Measurements from ENCODE around the gene NUP88. TPM values are rescaled to one million over a fixed set of nuclear protein-coding genes. Genes with fewer than 3 reads are reported as not detected.

Gene NUP88
- polyA plus RNA-seq, 10 donors: 40.4 to 52.3 (median 43.9) TPM

GRCh38 chr17:5422505-5422904, 3.0 kb upstream of the NUP88 start:
- peak in 1 of 3 donors; percentile 30 for DNase-seq

- DNase-seq: peak in 2 of 3 donors; percentile 89
Measured at GRCh38 chr17:5419959-5420653, 644 bp upstream of the NUP88 start, which contains the start of gene RPAIN. TSS of gene RPAIN (plus strand) at chr17:5420182. CDS start at chr17:5420211, 29 bp downstream.

- peak in 1 of 3 donors; percentile 50 for DNase-seq
Measured at GRCh38 chr17:5418858-5419355, 555 bp downstream of the NUP88 start.

- DNase-seq: no peak
Measured at GRCh38 chr17:5416901-5417300, 2.6 kb downstream of the NUP88 start.

DNA sequence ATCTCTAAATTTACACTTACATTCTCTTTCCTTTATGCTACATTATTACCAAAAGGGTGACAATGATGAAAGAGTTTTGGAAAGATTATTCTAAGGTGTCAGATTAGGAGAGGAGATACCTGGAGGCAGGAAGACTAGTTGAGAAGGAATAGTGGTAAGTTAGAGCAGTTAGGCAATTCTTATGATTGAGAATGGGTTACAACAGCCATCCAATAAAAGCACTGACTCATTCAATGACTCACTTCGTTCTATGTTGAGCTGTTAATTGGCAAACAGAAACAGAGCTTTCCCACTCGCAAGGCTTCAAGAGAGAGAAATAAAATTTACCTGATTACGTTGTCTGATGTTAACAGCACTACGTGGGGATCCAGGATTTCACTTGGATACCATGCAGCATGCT, 5.8 kb downstream of the NUP88 start:
- DNase-seq: peak in 1 of 3 donors; percentile 48

DNA sequence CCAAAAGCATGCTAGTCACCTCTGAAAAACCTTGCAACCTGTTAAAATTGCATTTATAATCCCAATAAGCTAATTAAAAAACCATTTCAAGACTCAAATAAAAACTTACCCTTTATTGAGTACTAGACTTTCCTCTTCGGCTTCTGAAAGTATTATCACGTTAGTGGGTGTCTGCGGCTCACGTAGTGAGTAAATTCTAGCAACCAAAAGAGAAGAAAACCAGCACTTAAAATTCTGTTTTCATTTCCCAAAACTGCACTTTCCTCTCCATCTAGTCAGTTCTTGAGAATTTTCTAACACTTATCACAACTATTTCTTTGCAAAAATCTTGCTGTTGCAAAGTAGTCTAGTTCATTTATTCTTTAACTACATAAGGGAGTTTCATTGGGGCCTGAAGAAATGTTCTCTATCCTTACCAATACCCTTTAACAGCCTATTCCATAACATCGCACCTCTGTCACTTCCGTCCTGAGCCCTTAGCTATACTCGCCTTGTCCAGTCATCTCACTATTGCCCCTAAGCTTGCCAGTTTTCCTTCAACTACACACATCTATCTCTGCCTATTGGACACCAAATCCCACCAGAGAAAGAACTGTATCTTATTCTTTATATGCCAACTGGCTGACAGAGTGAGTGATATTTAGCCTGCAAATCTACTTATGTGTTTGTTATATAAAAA, 8.7 kb downstream of the NUP88 start:
- no peak for DNase-seq

DNA sequence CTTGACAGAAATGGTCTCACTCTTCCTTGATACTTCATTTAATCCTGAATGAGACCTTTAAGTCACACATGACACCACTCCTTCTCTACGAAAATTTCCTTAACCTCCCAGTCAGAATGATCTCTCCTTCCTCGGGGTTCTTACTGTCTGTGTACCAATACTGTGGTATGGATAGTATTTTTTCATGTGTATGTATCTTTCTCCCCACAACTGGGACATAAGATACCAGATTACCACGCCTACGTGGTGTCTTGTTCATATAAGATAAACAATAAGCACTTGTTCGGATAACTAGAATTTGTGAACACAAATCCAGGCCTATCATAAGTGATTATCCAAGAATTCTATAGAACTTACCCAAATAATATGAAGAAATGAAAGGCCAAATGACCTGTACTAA, 11.3 kb downstream of the NUP88 start:
- DNase-seq: no peak

DNA sequence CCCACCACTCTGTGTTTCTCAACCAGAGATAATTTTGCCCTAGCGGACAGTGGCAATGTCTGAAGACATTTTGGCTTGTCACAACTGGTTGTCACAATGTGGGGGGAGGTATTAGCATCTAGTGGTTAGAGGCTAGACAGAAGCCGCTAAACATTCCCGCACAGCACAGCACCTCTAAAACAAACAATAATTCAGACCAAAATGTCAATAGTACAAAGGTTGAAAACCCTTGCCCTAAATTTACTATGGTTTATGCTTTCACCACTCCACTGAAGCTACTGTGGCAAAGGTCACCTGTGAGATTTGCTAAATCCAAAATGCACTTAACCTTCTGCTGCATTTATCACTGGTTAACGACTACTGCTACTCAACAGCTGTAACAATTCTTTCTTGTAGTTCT, 14.1 kb downstream of the NUP88 start:
- DNase-seq: no peak

- no peak for DNase-seq
Measured at GRCh38 chr17:5399767-5400166, 19.7 kb downstream of the NUP88 start.

DNA sequence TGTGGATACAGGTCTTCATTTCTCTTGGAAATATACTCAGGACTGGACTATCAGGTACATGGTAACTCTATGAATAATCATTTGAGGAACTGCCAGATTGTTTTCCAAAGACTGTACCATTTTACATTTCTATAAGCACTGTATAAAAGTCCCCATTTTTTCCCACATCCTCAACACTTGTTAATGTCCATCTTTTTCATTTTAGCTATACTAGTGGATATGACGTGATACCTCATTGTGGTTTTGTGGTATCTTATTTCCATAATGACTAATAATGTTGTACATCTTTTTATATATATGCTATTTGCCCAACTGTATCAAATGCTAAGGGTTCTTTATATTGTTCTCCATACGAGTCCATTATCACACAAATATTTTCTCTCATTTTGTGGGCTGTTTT, 22.9 kb downstream of the NUP88 start:
- no peak for DNase-seq

DNA sequence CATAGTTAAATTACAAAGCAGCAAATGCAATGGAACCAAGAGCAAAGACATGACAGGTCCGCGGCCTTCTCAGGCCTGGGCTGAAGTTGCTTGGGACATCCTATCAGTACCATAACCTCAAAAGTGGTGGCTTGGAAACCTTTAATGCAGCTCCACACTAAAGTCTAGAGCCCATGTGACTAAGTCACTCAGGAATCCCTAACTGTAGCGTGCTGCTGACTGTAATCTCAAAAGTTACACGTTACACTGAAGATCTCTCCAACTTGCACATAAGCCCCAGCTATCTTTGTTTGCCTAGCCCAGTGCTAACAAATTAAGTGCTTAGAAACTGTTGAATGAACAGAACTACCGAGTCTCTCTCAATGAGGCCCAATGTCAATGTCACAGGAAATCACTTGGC, 27.8 kb downstream of the NUP88 start:
- no peak for DNase-seq

- DNase-seq: no peak
Measured at GRCh38 chr17:5381542-5381941, 37.9 kb downstream of the NUP88 start.

DNA sequence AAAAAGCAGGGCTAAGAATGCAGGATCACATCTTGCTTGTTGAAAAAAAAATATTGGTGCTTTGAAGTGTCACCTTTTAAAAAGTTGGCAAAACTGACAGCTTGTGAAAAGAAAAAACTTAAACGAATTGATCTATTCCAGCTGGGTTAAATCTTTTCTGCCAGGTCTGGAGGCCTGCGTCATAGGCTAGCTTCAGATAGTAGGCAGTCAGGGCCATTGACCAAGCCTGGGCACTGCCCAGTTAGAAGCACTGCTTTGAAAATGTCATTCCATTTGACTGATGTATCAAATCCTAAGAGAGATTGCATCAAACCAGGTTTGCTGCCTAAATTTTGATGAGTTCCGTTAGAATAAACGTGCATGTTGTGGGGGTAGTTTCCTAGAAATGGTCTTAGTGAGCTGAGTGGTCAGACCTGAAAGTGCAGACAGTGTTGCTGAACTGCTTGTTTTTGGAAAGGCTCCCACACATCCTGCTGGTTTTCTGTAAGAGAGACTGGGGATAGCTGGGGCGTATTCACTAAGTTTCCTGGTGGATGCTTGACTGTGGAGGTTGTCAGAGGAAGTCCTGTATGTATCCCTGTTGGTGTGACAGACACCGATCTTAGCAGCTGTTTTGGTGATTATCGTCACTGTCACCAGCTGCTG, 38.8 kb downstream of the NUP88 start:
- peak in 1 of 3 donors; percentile 8 for DNase-seq

GRCh38 chr17:5379351-5380107, 39.9 kb downstream of the NUP88 start:
- DNase-seq: no peak

DNA sequence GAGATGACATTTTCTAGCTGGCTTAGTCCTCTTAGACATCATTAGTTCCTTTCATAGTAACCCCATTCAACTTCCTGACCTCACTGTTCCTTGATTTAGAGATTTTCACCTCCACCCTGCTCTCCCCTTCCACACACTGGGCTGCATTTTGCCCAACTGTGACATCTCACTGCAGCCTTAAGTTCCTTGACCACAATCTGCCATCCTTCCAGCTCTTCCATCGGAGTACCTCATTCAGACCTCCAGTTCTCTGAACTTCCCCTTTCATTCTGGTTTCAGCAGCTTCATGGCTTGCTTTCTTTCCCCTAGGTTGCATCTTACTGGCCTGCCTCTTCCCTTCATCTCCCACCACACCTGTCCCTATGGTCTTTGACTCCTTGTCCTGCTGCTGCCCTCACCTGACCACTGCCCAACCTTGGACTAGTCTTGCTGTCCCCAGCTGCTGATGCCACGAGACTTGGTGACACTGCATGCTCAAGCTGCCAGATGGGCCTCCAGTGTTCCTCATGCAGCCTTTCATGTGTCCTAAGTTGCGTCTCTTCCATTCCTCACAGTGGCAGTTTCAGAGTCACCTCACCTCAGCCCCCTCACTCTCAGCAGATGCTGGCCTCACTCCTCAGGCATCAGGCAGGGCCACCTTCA, 40.8 kb downstream of the NUP88 start:
- no peak for DNase-seq

DNA sequence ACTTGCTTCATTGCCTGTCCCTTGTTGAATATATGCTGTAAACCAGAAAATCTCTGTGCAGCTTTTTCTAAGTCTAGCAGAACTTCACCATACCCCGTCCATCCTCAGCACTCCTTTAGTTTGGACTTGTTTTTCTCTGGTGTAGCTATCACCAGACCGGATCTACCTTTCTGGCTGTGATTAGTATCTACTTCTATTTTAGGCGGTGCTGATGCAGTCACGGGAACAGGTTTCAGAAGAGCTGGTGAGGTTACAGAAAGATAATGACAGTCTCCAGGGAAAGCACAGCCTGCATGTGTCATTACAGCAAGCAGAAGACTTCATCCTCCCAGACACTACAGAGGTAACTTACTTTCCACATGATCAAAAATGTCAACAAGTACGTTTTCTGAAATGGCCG, 46.4 kb downstream of the NUP88 start:
- no peak for DNase-seq

- DNase-seq: no peak
Measured at GRCh38 chr17:5370411-5370810, 49.1 kb downstream of the NUP88 start.

DNA sequence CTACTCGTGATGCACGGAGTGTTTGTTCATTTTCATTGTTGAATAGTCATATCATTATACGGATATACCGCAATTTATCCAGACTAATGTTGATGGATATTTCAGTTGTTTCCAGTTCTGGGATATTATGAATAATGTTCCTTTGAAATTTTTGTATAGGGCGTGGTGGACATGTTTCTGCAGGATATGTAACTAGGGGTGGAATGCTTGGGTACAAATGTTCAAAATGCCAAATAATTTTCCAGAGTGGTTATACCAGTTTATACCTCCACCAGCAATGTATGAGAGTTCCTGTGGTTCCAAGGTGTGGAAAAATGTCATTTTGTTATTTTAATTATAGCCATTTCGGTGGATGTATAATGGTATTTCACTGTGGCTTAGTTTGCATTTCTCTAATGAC, 53.6 kb downstream of the NUP88 start:
- DNase-seq: no peak

DNA sequence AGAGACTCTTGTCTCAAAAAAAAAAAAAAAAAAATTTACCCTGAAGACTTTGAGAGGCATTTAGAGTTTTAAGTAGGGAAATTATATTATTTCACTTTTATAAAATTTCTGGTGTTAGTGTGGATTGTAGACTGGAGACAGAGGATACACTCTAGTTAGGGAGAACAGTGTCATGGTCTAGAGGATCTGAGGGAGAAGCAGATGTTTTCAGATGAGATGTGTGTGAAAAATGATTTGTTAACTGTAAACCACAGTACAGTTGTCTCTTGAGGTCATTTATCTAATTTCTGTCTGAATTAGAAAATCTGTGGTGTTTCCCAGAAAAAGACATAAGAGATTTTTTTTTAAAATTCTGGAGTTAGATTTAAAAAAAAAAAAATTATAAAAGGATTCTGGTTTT, 54.8 kb downstream of the NUP88 start:
- no peak for DNase-seq

DNA sequence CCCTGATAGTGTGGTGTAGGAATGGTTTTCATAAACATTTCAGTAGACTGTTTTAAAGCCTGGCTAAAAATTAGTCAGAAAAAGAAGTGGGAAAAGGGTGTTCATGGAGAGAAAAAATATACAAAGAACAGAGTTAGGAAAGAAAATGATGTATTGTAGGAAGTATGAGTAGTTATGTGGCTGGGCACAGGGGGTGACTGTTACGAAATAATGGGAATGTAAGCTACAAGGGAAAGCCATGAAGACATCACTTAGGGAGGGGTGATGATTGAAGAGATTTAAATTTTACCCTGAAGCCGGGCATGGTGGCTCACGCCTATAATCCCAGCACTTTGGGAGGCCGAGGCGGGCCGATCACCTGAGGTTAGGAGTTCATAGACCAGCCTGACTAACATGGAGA, 55.3 kb downstream of the NUP88 start:
- DNase-seq: no peak

GRCh38 chr17:5362162-5362811, 57.2 kb downstream of the NUP88 start:
- DNase-seq: no peak

Measured in muscle of back (tissue), 11 donors.